NCI-H526 (cell line): ENCODE data around the gene FKBP3.
"Not testable (repeated sequence)": the region's sequence is repeated elsewhere in the genome, so short reads cannot be mapped to it uniquely, and the experiment has no call there.

Experiments used
- DNase-seq, 2 experiments: peaks; one replicate each; lab custom pipeline; 2025; lab: John Stamatoyannopoulos, UW

Gene FKBP3

DNA sequence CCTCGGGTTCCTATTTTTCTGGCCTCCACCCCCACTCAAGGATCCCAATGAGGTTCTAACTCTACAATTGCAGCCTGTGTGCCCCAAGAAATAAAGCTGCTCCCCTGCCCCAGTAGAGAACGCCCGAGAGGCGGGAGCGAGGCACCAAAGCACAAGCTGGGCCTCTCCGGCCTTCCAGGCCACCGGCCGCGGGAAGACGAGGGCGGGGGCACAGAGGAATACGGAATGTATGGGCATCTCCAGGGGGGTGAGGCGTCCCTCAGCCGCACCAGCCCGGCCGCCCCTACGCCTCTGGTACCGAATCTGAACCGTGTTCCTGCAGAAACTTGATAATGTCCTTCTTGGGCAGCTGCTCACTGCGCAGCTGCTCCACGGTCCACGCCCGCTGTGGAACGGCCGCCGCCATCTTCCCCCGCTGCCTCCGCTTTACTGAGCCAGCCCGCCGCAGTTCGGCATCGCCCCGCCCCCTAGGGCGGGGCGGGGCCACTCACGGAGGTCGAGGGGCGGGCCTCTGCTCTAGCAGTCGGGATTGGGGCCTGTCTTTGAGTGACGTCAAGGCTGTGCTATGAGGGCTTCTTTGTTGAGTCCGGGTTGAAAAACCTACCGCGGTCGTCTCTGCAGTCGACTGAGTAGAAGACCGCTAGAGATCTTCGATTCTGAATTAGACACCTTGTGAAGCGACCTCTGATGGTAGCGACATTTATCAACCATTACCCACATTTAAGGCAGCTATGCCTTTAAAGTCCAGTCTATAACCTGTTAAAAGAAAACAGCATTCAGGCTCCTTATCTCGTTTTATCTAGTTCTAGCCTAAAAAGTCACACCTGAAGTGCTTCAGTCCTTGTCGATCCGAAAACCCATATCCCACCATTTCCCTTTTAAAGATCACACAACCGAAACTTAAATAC, at the start of gene FKBP3:
Gene FKBP3 (minus strand): TSS at position 431 of the 908 bp plus-strand sequence. CDS start 25 bp downstream, at position 406.
- peak; percentile 98 for DNase-seq

DNA sequence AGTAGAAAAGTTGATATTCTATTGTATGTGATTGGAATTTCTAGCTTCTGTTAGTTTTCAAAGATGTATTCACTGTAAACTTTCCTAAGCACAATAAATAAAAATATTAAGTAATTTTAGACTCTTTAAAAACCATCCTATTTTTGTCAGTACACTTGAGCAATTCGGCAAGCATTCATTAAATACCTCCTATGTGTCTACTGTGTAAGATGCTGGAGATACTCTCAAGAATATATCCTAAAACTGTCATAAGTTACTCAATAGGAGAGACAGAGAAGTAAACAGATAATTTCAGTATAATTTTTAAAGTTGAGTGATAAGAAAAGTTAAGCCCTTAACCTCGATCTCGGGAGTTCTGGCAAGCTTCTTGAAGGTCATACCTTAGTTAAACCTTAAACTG, 47.5 kb upstream of the FKBP3 start:
- no peak for DNase-seq

DNA sequence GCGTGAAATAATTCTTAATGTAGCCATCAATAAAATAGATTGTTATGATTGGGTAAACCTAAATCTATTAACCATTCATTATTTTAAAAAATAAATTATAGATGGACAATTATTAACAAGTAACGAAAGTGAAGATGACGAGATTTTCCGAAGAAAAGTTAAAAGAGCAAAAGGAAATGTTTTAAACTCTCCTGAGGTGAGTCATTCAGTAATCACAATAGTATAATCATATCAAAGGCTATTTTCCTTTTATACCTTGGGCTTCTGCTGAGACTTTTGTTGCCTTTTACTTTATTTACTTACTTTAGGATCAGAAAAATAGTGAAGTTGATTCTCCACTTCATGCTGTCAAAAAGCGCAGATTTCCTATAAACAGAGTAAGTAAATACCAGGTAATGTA, 47.0 kb upstream of the FKBP3 start:
- no peak for DNase-seq

DNA sequence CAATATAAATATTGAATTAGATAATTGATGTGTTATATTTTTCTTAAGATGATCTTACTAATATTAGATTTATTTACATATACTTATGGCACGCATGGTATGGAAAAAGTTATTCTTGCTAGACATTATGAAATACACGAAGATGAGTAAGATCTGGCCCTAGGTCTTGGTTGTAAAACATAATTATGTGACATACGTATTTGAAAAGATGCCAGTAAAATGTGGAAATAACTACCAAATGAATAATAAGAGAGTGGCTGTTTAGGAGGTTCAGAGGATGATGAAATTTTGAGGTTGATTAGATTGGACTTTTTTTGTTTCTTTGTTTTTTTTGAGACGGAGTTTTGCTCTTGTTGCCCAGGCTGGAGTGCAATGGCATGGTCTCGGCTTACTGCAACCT, 42.8 kb upstream of the FKBP3 start:
- no peak for DNase-seq

DNA sequence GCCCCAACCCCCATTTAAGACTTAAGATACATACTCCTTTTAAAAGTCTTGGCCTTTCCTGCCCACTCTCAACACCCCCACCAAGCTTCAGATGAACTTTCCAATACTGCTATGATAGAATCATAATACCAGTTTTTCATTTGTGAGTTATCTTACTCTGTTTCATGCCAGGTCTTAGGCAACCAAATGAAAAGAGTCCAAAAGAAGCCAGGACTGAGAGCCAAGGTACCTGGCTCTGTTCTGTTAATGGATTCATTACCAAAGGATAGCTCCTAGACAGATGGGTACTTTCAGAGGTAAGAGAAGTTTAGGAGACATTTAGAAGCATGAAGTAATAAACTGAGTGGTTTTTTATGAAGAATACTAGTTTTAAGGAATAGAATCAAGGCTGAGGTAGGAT, 35.6 kb upstream of the FKBP3 start:
- DNase-seq = no peak

DNA sequence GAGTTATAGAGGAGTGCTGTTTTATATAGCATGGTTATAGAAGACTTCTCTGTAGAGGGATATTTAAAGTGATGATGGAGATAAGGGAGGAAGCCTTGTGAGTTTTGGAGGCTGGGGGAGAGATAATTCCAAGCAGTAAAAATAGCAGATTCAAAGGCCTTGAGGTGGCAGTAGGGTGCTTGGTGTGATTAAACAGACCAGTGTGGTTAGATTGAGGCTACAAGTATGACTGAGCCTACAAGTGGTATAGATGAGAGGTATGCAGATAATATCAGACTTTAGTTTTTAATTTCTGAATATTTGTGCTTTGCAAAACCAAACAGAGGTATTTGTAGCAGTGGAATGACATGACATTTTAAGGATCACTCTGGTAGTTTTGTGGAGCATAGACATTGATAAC, 21.8 kb upstream of the FKBP3 start:
- no peak for DNase-seq

DNA sequence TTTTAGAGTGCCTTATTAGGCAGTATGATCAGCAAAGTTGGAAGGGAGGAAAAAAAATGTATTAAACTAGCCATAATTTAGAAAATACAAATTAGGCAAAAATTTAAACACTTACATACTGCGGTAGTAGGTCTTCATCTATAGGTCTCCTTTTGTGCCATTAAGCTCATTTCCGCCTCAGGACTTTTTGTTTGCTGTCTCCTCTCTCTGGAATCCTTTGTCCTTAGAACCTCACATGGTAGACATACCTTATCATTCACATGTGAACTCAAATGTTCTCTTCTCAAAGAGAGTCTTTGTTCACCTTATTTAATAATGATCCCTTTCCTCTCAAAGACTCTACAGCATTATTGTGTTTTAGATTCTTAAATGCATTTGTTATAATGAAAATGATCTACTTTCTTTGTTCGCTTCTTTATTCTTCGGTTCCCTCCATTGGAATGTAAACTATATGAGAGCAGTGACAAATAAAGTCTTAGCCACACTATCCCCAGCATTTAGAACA, 16.2 kb upstream of the FKBP3 start:
- DNase-seq = no peak

DNA sequence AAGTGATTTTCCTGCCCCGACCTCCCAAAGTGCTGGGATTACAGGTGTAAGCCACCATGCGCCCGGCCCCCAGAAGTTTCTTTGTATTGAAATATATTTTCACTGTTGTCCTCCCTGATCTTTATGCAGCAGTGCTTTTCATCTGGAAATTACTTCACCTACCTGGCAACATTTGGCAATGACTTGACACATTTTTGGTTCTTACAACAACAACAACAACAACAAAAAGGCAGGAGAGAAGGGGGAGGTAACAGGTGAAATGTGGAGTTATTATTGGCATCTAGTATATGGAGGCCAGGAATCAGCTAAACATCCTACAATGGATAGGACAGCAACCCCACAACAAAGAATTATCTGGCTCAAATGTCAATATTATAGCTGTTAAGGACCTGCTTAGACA, 15.3 kb upstream of the FKBP3 start:
- no peak for DNase-seq

DNA sequence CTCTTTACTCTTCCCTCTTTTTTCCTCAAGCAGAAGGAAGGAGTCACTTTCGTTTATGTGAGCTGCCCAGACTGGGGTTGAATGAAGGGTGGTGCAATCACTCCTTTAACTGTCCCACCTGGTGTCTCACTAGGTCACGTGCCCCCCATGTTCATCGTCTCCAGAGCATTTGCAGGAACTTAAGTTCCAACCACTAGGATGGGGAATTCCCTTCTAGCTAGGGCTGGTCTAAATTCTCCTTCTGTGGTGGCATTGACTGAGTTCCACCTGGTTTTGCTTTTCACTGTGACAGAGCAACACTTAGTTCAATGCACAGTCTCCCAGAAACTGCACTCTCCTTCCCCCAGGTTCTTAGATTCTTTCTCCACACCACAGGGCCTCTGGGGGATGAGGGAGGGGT, 10.9 kb upstream of the FKBP3 start:
- no peak for DNase-seq

DNA sequence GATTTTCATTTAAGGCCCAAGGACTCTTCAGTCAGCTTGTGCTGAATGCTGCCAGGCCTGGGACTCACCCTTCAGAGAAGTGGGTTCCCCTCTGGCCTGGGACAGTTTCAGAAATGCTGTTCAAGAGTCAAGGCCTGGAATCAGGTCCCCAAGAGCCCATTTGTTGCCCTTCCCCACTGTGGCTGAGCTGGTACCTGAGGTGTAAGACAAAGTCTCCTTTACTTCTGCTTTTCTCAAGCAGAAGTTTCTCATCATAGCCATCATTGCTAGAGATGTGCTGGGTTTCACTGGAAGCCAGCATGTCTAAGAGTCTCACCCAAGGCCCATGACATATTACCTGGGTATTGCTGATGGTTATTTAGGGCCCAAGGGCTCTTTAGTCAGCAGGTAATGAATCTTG, 10.4 kb upstream of the FKBP3 start:
- no peak for DNase-seq

DNA sequence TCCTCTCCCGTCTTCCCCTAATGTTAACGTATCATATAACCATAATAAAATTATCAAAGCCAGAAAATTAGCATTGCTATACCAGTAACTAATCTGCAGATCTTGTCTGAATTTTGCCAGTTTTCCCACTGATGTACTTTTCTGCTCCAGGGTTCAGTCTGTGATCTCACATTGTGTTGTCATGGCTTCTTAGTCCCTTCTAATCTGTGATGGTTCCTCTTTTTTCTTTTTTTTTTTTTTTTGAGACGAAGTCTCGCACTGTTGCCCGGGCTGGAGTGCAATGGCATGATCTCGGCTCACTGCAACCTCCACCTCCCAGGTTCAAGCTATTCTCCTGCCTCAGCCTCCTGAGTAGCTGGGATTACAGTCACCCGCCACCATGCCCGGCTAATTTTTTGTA, 7.8 kb upstream of the FKBP3 start:
- not testable (repeated sequence) for DNase-seq

DNA sequence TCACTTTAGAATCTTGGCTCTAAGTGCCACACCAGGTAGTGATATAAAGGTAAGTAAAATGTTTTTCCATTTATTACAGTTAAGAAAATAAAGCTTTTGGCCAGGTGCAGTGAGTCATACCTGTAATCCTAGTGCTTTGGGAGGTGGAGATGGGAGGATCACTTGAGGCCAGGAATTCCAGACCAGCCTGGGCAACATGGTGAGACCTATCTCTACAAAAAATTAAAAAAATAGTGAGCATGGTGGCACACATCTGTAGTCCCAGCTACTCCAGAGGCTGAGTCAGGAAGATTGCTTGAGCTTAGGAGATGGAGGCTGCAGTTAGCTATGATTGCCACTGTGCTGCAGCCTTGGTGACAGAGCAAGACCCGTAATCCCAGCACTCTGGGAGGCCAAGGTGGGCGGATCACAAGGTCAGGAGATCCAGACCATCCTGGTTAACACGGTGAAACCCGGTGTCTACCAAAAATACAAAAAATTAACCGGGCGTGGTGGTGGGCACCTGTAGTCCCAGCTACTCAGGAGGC, 6.4 kb upstream of the FKBP3 start:
- DNase-seq = no peak

DNA sequence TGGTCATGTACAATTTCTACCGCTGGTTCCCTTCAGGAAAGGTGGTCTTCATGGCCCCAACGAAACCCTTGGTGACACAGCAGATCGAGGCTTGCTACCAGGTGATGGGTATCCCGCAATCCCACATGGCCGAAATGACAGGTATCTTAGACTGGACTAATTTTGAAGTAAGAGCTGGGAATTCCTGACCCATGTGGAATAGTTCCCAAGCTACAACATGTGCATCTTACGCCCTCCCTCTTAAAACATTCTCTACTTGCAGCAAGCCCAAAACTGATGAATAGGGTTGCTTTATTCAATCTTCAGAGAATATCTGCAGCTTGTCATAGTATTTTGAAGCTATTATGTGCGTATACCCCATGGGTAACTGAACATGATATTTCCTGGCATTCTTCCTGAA, 2.1 kb upstream of the FKBP3 start:
- DNase-seq = no peak

DNA sequence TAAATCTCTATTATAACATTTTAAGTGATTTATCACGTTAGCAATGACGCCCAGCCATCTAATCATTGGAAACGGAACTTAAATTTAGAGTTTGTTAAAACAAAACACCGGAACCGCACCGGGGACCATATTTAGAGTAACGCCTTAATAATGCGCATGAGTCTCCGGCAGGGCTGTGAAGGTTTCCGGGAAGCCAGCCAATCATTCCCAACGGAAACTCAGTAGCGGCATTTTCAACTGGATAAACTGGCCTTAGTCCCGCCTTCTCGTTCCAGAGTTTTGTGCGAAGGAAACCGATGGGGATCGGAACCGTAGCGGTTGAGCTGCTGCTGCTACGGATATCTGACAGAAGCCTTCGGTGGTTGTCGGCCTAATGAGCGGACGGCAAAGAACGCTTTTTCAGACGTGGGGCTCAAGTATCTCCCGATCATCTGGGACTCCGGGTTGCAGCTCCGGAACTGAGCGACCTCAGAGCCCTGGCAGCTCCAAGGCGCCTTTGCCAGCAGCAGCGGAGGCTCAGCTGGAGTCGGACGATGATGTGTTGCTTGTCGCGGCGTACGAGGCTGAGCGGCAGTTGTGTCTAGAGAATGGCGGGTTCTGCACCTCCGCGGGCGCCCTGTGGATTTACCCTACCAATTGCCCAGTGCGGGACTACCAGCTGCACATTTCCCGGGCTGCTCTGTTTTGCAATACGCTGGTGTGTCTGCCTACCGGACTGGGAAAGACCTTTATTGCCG, 1.5 kb upstream of the FKBP3 start, which contains the start of gene FANCM:
Gene FANCM (plus strand): TSS at position 272 of the 737 bp plus-strand sequence. CDS start 102 bp downstream, at position 374.
- DNase-seq = peak; percentile 96 to 98

DNA sequence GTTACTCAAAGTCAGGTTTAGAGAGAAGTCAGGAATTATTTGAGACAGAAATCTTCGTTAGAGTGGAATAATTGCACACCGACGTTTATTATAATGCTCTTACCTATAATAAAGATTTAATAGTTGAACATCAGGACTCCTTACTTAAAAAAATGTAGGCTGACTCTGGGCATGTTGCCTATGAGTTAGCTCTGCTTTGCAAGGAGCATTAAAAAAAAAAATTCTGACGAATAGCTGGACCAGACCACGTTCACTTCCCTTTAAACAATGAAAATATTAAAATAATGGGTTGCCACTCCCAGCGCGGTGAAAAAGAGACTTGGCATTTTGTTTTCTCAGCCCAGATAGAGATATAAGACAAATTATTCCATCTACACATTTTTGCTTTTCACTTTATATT, 875 bp upstream of the FKBP3 start:
- DNase-seq = no peak

DNA sequence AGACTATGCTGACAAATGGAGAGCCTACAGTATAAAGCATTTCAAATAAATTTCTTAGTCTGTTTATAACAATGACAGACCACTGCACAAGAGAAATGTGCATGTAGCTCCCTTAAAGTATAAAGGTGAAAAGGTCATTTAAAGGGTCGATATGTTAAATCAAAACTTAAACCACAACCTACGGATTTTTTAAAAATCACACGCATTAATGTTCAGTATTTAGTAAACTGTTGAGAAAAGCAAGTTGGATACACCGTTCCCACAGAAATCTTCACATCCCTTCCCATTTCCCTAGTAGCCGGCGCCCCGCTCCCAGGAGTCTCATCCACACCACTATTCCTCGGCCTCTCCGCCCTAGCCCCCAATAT, 614 bp downstream of the FKBP3 start:
- no peak for DNase-seq

DNA sequence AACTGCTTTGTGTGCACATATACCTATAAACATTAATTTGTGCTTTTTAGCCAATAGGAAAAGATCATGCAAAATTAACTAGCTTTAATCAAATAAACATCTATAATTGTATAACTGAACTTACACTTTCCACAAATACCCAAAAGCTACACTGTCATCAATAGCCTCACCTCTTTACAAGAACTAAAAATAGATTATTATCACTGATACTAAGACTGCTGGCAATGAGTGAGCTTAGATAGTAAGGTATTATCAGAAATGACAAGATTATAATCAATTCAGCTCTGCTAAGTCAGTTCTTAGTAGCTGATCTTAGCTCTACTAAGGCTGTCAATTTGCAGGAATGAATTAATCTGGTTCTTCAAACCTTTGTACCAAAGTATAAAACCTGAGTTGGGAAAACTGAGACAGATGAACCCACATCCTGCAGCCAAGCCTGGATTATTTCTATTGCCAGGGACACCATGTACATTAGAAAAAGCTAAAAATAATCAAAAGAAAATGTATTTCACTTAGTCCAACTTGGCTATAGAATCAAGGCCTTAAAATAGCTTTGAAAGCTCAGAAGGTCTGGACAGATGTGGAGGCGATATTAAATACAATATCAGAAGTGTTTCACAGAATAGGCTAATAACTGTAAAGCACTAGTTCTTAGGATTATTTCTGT, 5.2 kb downstream of the FKBP3 start:
- no peak for DNase-seq

DNA sequence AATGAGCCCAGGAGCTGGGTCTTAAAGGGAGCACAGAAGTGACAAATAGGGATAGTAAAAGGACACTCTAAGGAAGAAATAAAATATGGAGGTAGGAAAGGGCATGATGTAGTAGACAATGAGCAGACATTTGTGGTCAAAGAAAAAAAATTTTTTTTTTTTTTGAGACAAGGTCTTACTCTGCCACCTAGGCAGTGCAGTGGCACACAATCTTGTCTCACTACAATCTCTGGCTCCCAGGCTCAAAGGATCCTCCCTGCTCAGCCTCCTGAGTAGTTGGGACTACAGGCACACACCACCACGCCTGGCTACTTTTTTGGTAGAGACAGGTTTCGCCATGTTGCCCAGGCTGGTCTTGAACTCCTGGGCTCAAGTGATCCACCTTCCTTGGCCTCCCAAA, 8.5 kb downstream of the FKBP3 start:
- no peak for DNase-seq

DNA sequence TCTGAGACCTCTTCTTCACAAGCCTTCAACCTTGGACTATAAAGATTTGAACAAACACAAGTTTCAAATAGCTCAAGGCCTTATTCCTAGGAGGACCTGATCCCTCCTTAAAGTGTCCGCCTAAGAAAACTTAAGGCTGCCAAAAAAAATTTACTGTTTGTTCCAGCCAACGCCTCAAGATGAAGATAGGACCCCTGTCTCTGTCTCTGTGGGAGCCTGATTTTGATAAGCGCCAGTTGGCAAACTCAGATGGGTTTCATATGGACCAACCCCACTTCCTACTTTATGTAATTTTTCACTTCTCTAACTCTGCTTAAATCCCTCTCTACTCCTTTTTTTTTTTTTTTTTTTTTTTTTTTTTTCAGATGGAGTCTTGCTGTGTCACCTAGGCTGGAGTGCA, 11.0 kb downstream of the FKBP3 start:
- DNase-seq = no peak

DNA sequence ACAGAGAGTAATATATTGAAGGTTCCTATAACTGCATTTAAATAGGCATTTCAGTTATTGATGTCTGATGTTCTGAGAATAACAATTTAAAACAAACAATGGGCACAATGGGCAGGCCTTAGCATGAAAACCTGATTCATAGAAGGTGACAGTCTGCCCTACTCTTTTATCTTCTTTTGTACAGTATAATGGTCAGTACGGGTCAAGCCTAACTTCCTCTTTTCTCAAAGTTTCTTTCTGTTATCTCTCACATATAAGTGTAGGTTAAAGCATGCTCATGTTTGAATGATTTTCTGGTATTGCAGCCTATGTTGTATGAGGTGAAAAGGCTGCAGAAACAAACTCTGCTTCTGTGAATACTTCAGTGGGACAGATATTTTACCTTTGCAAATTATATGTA, 14.2 kb downstream of the FKBP3 start:
- peak in 1 of 2 experiments; percentile 19 for DNase-seq

DNA sequence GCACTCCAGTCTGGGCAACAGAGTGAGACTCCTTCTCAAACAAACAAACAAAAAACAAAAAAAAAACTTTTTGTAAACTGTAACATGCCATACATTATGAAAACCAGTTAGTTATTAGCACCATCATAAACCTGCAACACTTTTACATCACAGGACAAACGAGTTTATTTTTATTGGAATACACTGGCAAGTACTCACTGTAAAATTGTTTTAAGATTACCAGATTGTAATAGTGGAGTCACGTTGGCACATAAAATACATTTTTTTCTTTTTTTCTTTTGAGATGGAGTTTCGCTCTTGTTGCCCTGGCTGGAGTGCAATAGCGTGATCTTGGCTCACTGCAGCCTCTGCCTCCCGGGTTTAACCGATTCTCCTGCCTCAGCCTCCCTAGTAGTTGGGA, 15.7 kb downstream of the FKBP3 start:
- DNase-seq = no peak

DNA sequence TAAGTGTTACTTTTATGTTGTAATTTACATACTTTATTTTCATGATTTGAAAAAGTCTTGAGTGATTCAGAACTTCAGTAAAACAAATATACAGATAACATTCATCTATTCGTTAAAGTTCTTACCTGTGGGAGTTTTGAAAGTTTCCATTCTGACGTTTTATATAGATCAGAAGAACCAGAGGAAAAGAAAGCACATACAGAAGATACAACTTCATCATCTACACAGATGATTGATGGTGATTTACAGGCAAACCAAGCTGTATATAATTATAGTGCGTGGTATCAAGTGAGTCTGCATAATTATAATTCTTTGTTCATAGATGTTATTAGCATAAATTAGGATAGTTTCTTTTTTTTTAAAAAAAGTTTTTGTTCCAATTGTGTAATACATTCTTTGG, 20.0 kb downstream of the FKBP3 start:
- DNase-seq = no peak
